Measurements from ENCODE around the gene PDPN. TPM values are rescaled to one million over a fixed set of nuclear protein-coding genes. Genes with fewer than 3 reads are reported as not detected.
A peak's percentile ranks its signal among the peaks of the same experiment; 100 is the strongest.

PDPN gene
- total RNA-seq, 6 donors from 2014 or later: 9.4 to 56.5 (median 34.2) TPM

- Histone ChIP-seq H3K9me3 (peaks cover 0 to 11% (median 0%) of the 10 kb centered on the region in 4 donors), H3K4me3 (no peak overlapping the region), H3K27ac (no peak overlapping the region), H3K4me1 (no peaks in the 10 kb centered on the region), H3K36me3 (no peaks in the 10 kb centered on the region), H3K27me3 (no peaks in the 10 kb centered on the region)
- DNase-seq (no peak), ATAC-seq (ENCODE audit: low FRiP score in 2 of 2) (peak in 1 of 2 donors; percentile 53)
- no peak for TF ChIP-seq CTCF (IDR thresholded peaks at IDR 0.05)
- no peak for TF ChIP-seq POLR2AphosphoS5 (IDR thresholded peaks at IDR 0.05)
- TF ChIP-seq EP300 (IDR thresholded peaks at IDR 0.05): no peak
- no peak for TF ChIP-seq POLR2A (IDR thresholded peaks at IDR 0.05)
- 38 to 47% methylated on average over 3 of the region's 3 CpGs for WGBS, 2 donors
Measured at GRCh38 chr1:13642306-13643004, 58.8 kb downstream of the PDPN start.

GRCh38 chr1:13643017-13643416 lies 59.4 kb downstream of the PDPN start:
- Histone ChIP-seq H3K4me3 (no peak overlapping the region), H3K27me3 (no peaks in the 10 kb centered on the region), H3K4me1 (no peaks in the 10 kb centered on the region), H3K9me3 (peaks cover 0 to 11% (median 0%) of the 10 kb centered on the region in 4 donors), H3K36me3 (no peaks in the 10 kb centered on the region), H3K27ac (no peak overlapping the region)
- DNase-seq: no peak
- TF ChIP-seq POLR2AphosphoS5 (IDR thresholded peaks at IDR 0.05) (no peak), POLR2A (IDR thresholded peaks at IDR 0.05) (no peak), CTCF (IDR thresholded peaks at IDR 0.05) (no peak), EP300 (IDR thresholded peaks at IDR 0.05) (no peak)
- WGBS, 2 donors: 72 to 80% methylated on average over 8 of the region's 8 CpGs
- ATAC-seq (ENCODE audit: low FRiP score in 2 of 2): no peak

GRCh38 chr1:13646521-13646920 lies 62.9 kb downstream of the PDPN start:
- no peaks in the 10 kb centered on the region for H3K4me1 ChIP-seq
- no peak for ATAC-seq (ENCODE audit: low FRiP score in 2 of 2)
- WGBS, 2 donors: 85 to 87% methylated on average over 7 of the region's 7 CpGs
- no peaks in the 10 kb centered on the region for H3K27me3 ChIP-seq
- H3K27ac ChIP-seq: no peak overlapping the region
- no peak for TF ChIP-seq EP300 (IDR thresholded peaks at IDR 0.05)
- no peak for TF ChIP-seq CTCF (IDR thresholded peaks at IDR 0.05)
- no peak for TF ChIP-seq POLR2AphosphoS5 (IDR thresholded peaks at IDR 0.05)
- TF ChIP-seq POLR2A (IDR thresholded peaks at IDR 0.05): no peak
- no peaks in the 10 kb centered on the region for H3K36me3 ChIP-seq
- no peak overlapping the region for H3K4me3 ChIP-seq
- no peak for DNase-seq
- no peaks in the 10 kb centered on the region for H3K9me3 ChIP-seq

GRCh38 chr1:13651279-13651678 lies 67.6 kb downstream of the PDPN start:
- ATAC-seq (ENCODE audit: low FRiP score in 2 of 2): no peak
- DNase-seq: no peak
- no peak for TF ChIP-seq POLR2A (IDR thresholded peaks at IDR 0.05)
- no peak for TF ChIP-seq EP300 (IDR thresholded peaks at IDR 0.05)
- no peak for TF ChIP-seq CTCF (IDR thresholded peaks at IDR 0.05)
- no peak for TF ChIP-seq POLR2AphosphoS5 (IDR thresholded peaks at IDR 0.05)
- H3K4me1 ChIP-seq: no peaks in the 10 kb centered on the region
- H3K27me3 ChIP-seq: no peaks in the 10 kb centered on the region
- H3K9me3 ChIP-seq: no peaks in the 10 kb centered on the region
- H3K36me3 ChIP-seq: no peaks in the 10 kb centered on the region
- H3K27ac ChIP-seq: no peak overlapping the region
- H3K4me3 ChIP-seq: no peak overlapping the region
- WGBS, 2 donors: 50% methylated on average over 3 of the region's 3 CpGs

- 82 to 100% methylated on average over 1 of the region's 1 CpG for whole genome bisulfite sequencing, 2 donors
- ATAC-seq (ENCODE audit: low FRiP score in 2 of 2): no peak
- no peak for TF ChIP-seq CTCF (IDR thresholded peaks at IDR 0.05)
- TF ChIP-seq POLR2A (IDR thresholded peaks at IDR 0.05): no peak
- no peak for TF ChIP-seq EP300 (IDR thresholded peaks at IDR 0.05)
- TF ChIP-seq POLR2AphosphoS5 (IDR thresholded peaks at IDR 0.05): no peak
Measured at GRCh38 chr1:13652238-13652637, 68.6 kb downstream of the PDPN start.

More at GRCh38 chr1:13652238-13652637, 68.6 kb downstream of the PDPN start:
- Histone ChIP-seq H3K27ac (no peak overlapping the region), H3K4me3 (no peak overlapping the region), H3K9me3 (no peaks in the 10 kb centered on the region), H3K36me3 (no peaks in the 10 kb centered on the region), H3K4me1 (no peaks in the 10 kb centered on the region), H3K27me3 (no peaks in the 10 kb centered on the region)
- no peak for DNase-seq

Measured in upper lobe of left lung (tissue), 6 donors.